Neural progenitor cell (in vitro differentiated cells): ENCODE data around the gene PIGK. TPM values are rescaled to one million over a fixed set of nuclear protein-coding genes. Genes with fewer than 3 reads are reported as not detected.

Experiments
- DNase-seq: peaks from one replicate; pipeline ENCODE4 v3.0.0-alpha.2; 2016; ENCODE audit warnings: low spot score
- H2AFZ ChIP-seq: fragments of 200-600 bp; sonication (generic); replicated peaks from 2 replicates; pipeline ENCODE4 v1.6.1; 2016; ENCODE audit warnings: antibody characterized with exemption
- H3F3A ChIP-seq: fragments of 200-600 bp; sonication (generic); 2 replicates; pipeline ENCODE4 v1.6.1; 2016; ENCODE audit warnings: antibody characterized with exemption, low read depth
- H3K27ac ChIP-seq: fragments of 200-600 bp; sonication (generic); 2 replicates; pipeline ENCODE4 v1.5.1; 2016; ENCODE audit warnings: mild to moderate bottlenecking
- H3K27me3 ChIP-seq: fragments of 200-600 bp; sonication (generic); 2 replicates; pipeline ENCODE4 v1.6.1; 2016; ENCODE audit warnings: mild to moderate bottlenecking, moderate library complexity
- H3K36me3 ChIP-seq: fragments of 200-600 bp; sonication (generic); 2 replicates; pipeline ENCODE4 v1.5.1; 2016
- H3K4me1 ChIP-seq: fragments of 200-600 bp; sonication (generic); 2 replicates; pipeline ENCODE4 v1.6.1; 2016; ENCODE audit warnings: mixed run types
- H3K4me2 ChIP-seq: fragments of 200-600 bp; sonication (generic); 2 replicates; pipeline ENCODE4 v1.6.1; 2016
- H3K4me3 ChIP-seq: fragments of 200-600 bp; sonication (generic); 2 replicates; pipeline ENCODE4 v1.5.1; 2016
- H3K79me2 ChIP-seq: fragments of 200-600 bp; sonication (generic); 2 replicates; pipeline ENCODE4 v1.6.1; 2016; ENCODE audit warnings: low read depth
- H3K9ac ChIP-seq: fragments of 200-600 bp; sonication (generic); 2 replicates; pipeline ENCODE4 v1.6.1; 2016
- H3K9me3 ChIP-seq: fragments of 200-600 bp; sonication (generic); 2 replicates; pipeline ENCODE4 v1.5.1; 2016; ENCODE audit warnings: low read depth
- H4K20me1 ChIP-seq: fragments of 200-600 bp; sonication (generic); 2 replicates; pipeline ENCODE4 v1.6.1; 2016; ENCODE audit warnings: low read depth
- H3K27ac Mint-ChIP-seq: 3 replicates; pipeline ENCODE4 v1.8.0; 2021; ENCODE audit warnings: mixed read lengths
- H3K27me3 Mint-ChIP-seq: 2 replicates; pipeline ENCODE4 v1.8.0; 2022; ENCODE audit warnings: low read depth, mild to moderate bottlenecking, inconsistent platforms, moderate library complexity, mixed read lengths; ENCODE audit not compliant: insufficient read depth
- H3K36me3 Mint-ChIP-seq: 3 replicates; pipeline ENCODE4 v1.8.0; 2021; ENCODE audit warnings: mixed read lengths
- H3K4me1 Mint-ChIP-seq: 3 replicates; pipeline ENCODE4 v1.8.0; 2021; ENCODE audit warnings: mixed read lengths
- H3K4me3 Mint-ChIP-seq: 3 replicates; pipeline ENCODE4 v1.8.0; 2021; ENCODE audit warnings: mild to moderate bottlenecking, moderate library complexity, mixed read lengths
- H3K9me3 Mint-ChIP-seq: 3 replicates; pipeline ENCODE4 v1.8.0; 2020; ENCODE audit warnings: mixed read lengths
- EZH2 ChIP-seq: fragments of 200-600 bp; sonication (generic); IDR thresholded peaks from 2 replicates; pipeline ENCODE4 v1.6.1; 2017; ENCODE audit warnings: antibody characterized with exemption, mild to moderate bottlenecking, moderate library complexity
- EZH2phosphoT487 ChIP-seq: fragments of 200-600 bp; sonication (generic); IDR thresholded peaks from 2 replicates; pipeline ENCODE4 v1.6.1; 2017; ENCODE audit warnings: antibody characterized with exemption
- total RNA-seq: library from RNA; depleted of rRNA; stranded (reverse); fragments of >200 nt; gene quantifications from 2 replicates; pipeline ENCODE4 v1.2.3, GENCODE V29; 2015; ENCODE audit warnings: low replicate concordance
- TF ChIP-seq, protein P1 (sequence below): fragments of 200-600 bp; sonication (generic); IDR thresholded peaks from 2 replicates; pipeline ENCODE4 v1.5.1; 2017; ENCODE audit warnings: antibody characterized with exemption, mild to moderate bottlenecking

Gene PIGK
- total RNA-seq, 1 donor from 2014 or later = 44.1 TPM

DNA sequence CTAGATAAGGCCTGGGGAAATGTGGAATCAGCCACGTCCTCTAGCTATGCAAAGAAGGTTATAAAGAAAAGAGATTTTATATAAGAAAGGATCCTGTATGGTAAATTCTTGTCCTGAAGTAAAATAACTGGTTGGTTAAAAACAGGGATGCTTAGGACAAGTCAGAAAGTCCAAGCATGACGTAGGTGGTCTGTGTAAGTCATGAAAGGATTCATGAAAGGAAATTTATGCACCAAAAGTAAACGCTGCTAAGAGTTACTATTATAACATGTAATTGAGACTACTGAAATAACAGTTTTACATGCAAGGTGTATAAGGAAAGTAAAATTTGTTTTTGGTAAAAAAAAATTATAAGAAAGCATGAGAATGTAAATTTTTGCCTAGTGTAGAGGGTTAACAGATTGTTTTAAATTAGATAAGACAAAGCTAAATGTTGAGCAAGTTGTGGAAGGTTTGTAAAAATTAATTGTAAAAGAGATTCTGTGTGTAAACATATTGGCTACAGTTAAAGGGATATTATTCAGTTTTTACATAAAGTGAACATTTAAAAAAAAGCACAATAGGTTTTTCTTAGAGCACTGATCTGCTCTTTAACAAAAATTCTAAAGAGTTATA is 43.9 kb downstream of the PIGK start:
- peak; percentile 53 for DNase-seq
- H3K27me3 Mint-ChIP-seq = no peaks in the 10 kb centered on the region
- Histone ChIP-seq H3K4me1 (no peaks in the 10 kb centered on the region), H3K4me2 (no peak overlapping the region), H3K36me3 (peaks cover 13% of the 10 kb centered on the region), H3K27ac (no peak overlapping the region), H2AFZ (no peak overlapping the region), H3F3A (no peaks in the 10 kb centered on the region), H3K9me3 (peaks cover 19% of the 10 kb centered on the region), H3K79me2 (no peaks in the 10 kb centered on the region), H3K9ac (no peak overlapping the region), H4K20me1 (no peaks in the 10 kb centered on the region), H3K4me3 (no peak overlapping the region), H3K27me3 (no peaks in the 10 kb centered on the region)
- H3K4me1 Mint-ChIP-seq = no peaks in the 10 kb centered on the region
- TF ChIP-seq EZH2phosphoT487 = no peak
- no peak for TF ChIP-seq EZH2
- TF ChIP-seq, protein P1, sequence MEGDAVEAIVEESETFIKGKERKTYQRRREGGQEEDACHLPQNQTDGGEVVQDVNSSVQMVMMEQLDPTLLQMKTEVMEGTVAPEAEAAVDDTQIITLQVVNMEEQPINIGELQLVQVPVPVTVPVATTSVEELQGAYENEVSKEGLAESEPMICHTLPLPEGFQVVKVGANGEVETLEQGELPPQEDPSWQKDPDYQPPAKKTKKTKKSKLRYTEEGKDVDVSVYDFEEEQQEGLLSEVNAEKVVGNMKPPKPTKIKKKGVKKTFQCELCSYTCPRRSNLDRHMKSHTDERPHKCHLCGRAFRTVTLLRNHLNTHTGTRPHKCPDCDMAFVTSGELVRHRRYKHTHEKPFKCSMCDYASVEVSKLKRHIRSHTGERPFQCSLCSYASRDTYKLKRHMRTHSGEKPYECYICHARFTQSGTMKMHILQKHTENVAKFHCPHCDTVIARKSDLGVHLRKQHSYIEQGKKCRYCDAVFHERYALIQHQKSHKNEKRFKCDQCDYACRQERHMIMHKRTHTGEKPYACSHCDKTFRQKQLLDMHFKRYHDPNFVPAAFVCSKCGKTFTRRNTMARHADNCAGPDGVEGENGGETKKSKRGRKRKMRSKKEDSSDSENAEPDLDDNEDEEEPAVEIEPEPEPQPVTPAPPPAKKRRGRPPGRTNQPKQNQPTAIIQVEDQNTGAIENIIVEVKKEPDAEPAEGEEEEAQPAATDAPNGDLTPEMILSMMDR = no peak
- no peak overlapping the region for H3K27ac Mint-ChIP-seq
- H3K36me3 Mint-ChIP-seq = peaks cover 18% of the 10 kb centered on the region
- no peak overlapping the region for H3K4me3 Mint-ChIP-seq
- peaks cover 47% of the 10 kb centered on the region for H3K9me3 Mint-ChIP-seq

DNA sequence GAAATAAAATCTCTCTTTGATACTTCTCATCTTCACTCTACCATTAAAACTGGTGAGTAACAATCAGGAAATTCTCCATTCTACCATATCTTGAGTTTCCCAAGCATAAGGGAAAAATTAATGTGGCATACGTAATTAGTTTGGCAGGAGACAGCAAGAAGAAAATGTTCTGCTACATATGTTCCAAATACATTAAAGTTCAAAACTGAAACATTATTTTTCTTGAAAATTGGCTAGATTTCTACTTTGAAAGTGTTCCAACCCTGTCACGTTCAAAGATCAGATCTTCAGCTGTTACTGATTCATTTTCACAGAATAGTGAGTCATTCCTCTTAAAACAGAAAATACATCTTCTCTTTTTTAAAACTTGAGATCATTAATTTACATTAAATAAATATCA is 48.5 kb downstream of the PIGK start:
- no peaks in the 10 kb centered on the region for H3K4me1 Mint-ChIP-seq
- peaks cover 17% of the 10 kb centered on the region for H3K9me3 ChIP-seq
- H3K4me3 ChIP-seq = no peak overlapping the region
- H3K36me3 ChIP-seq = peaks cover 11% of the 10 kb centered on the region
- H3K27ac ChIP-seq = no peak overlapping the region
- no peaks in the 10 kb centered on the region for H3K27me3 ChIP-seq
- no peak overlapping the region for H3K27ac Mint-ChIP-seq
- no peak overlapping the region for H3K4me3 Mint-ChIP-seq
- no peak overlapping the region for H3K4me2 ChIP-seq
- H3F3A ChIP-seq = no peaks in the 10 kb centered on the region
- no peaks in the 10 kb centered on the region for H4K20me1 ChIP-seq
- peaks cover 9% of the 10 kb centered on the region for H3K36me3 Mint-ChIP-seq
- no peaks in the 10 kb centered on the region for H3K4me1 ChIP-seq
- TF ChIP-seq EZH2phosphoT487 (no peak), EZH2 (no peak)
- TF ChIP-seq, protein P1 = no peak
- H3K9ac ChIP-seq = no peak overlapping the region
- DNase-seq = no peak
- no peaks in the 10 kb centered on the region for H3K79me2 ChIP-seq
- no peaks in the 10 kb centered on the region for H3K27me3 Mint-ChIP-seq
- peaks cover 23% of the 10 kb centered on the region for H3K9me3 Mint-ChIP-seq
- H2AFZ ChIP-seq = no peak overlapping the region

DNA sequence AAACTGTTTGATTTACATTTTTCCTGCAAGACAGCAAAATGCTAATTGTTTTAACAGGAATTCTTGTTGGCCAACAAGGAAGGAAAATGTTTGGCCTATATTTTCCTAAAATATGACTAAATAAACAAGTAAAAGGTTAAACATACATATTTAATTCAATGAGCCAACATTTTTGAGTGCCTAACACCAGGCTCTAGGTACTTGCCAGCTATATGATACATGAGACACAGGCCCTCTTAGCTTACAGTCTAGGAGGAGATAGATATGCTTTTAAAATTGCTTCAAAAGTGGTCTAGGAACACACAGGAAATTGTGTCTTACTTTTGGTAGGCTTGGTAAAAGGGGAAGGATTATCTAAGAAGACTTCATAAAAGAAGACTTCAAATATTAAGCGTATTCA is 50.9 kb downstream of the PIGK start:
- no peak overlapping the region for H2AFZ ChIP-seq

More for the DNA sequence above, 50.9 kb downstream of the PIGK start:
- no peaks in the 10 kb centered on the region for H3K4me1 Mint-ChIP-seq
- H3K4me2 ChIP-seq = no peak overlapping the region
- H3K36me3 ChIP-seq = no peaks in the 10 kb centered on the region
- no peak for TF ChIP-seq EZH2
- TF ChIP-seq EZH2phosphoT487 = no peak
- TF ChIP-seq, protein P1 = no peak
- H3K4me3 ChIP-seq = no peak overlapping the region
- no peaks in the 10 kb centered on the region for H3K27me3 ChIP-seq
- H3K36me3 Mint-ChIP-seq = peaks cover 3% of the 10 kb centered on the region
- DNase-seq = no peak
- H3K79me2 ChIP-seq = no peaks in the 10 kb centered on the region
- peaks cover 5% of the 10 kb centered on the region for H3K9me3 Mint-ChIP-seq
- no peaks in the 10 kb centered on the region for H3K9me3 ChIP-seq
- H3K9ac ChIP-seq = no peak overlapping the region
- H3K4me3 Mint-ChIP-seq = no peak overlapping the region
- no peaks in the 10 kb centered on the region for H3F3A ChIP-seq
- no peaks in the 10 kb centered on the region for H3K27me3 Mint-ChIP-seq
- H3K27ac ChIP-seq = no peak overlapping the region
- no peaks in the 10 kb centered on the region for H4K20me1 ChIP-seq
- H3K27ac Mint-ChIP-seq = no peak overlapping the region
- H3K4me1 ChIP-seq = no peaks in the 10 kb centered on the region
